ENCODE data around the gene OBP2A. TPM values are rescaled to one million over a fixed set of nuclear protein-coding genes. Genes with fewer than 3 reads are reported as not detected.

Gene OBP2A
- total and polyA plus RNA-seq, 2 donors (not counting 1 experiment from before 2014, with no cell fraction given) = not detected

- H3K4me2 ChIP-seq (replicated peaks; ENCODE audit: low read depth, low read length, poor library complexity, severe bottlenecking) = no peak overlapping the region
- Mint-ChIP-seq H3K4me1 (peaks cover 6% of the 10 kb centered on the region), H3K27ac (no peak overlapping the region), H3K27me3 (no peaks in the 10 kb centered on the region), H3K9me3 (ENCODE audit: insufficient read depth) (peaks cover 9% of the 10 kb centered on the region), H3K4me3 (no peak overlapping the region)
- DNase-seq = no peak
- no peaks in the 10 kb centered on the region for H3K27me3 ChIP-seq (replicated peaks in 1 of 4; ENCODE audit: control extremely low read depth in 1 of 4, control insufficient read depth in 3 of 4, insufficient read depth in 4 of 4, low read length in 3 of 4)
- WGBS (ENCODE audit: insufficient coverage) = 92% methylated on average over 9 of the region's 9 CpGs
- H4K20me1 ChIP-seq (ENCODE audit: control insufficient read depth, insufficient read depth, low read length, poor library complexity, severe bottlenecking) = peaks cover 17% of the 10 kb centered on the region
- CTCF ChIA-PET = no interaction called here
- POLR2A ChIA-PET = no interaction called here
- H2AFZ ChIP-seq (ENCODE audit: insufficient read depth, low read depth, low read length, poor library complexity, severe bottlenecking) = no peak overlapping the region
- H3K9me3 ChIP-seq (ENCODE audit: control extremely low read depth in 1 of 3, control insufficient read depth in 2 of 3, insufficient read depth in 1 of 3, low read length in 2 of 3) = peaks cover 0 to 13% (median 8%) of the 10 kb centered on the region in 3 donors
- no peak overlapping the region for H3K27ac ChIP-seq (ENCODE audit: low read length in 2 of 2)
- H3K4me1 ChIP-seq (ENCODE audit: control insufficient read depth in 2 of 2, insufficient read depth in 2 of 2, low read length in 2 of 2) = no peaks in the 10 kb centered on the region
- intact Hi-C loops (cut with micrococcal nuclease) = no loop called here
- peaks cover 4% of the 10 kb centered on the region for H3K79me2 ChIP-seq (ENCODE audit: control insufficient read depth, insufficient read depth, low read length)
- TF ChIP-seq EZH2 (IDR thresholded peaks at IDR 0.05; ENCODE audit: borderline replicate concordance, insufficient read depth, low read depth, low read length, poor library complexity, severe bottlenecking) (no peak), CTCF (IDR thresholded peaks at IDR 0.05) (no peak)
- ATAC-seq (ENCODE audit: low read depth) = no peak
- H3K36me3 ChIP-seq (replicated peaks in 1 of 2; ENCODE audit: control extremely low read depth in 1 of 2, control insufficient read depth in 1 of 2, extremely low read depth in 1 of 2, insufficient read depth in 2 of 2, low read length in 1 of 2) = peaks cover 0 to 17% of the 10 kb centered on the region in 2 experiments
- no peak overlapping the region for H3K4me3 ChIP-seq (ENCODE audit: control extremely low read depth in 1 of 5, extremely low read depth in 1 of 5, insufficient read depth in 1 of 5, low read depth in 2 of 5, low read length in 4 of 5)
- no peak overlapping the region for H3K9ac ChIP-seq (ENCODE audit: low read length)
These were observed 37.6 kb upstream of the OBP2A start for GRCh38 chr9:135508211-135508820.

GRCh38 chr9:135509458-135509857 is 36.5 kb upstream of the OBP2A start:
- intact Hi-C loops (cut with micrococcal nuclease) = no loop called here

More at GRCh38 chr9:135509458-135509857, 36.5 kb upstream of the OBP2A start:
- Histone ChIP-seq H3K79me2 (ENCODE audit: control insufficient read depth, insufficient read depth, low read length) (peaks cover 4% of the 10 kb centered on the region), H2AFZ (ENCODE audit: insufficient read depth, low read depth, low read length, poor library complexity, severe bottlenecking) (no peak overlapping the region), H3K9ac (ENCODE audit: low read length) (no peak overlapping the region), H3K4me1 (ENCODE audit: control insufficient read depth in 2 of 2, insufficient read depth in 2 of 2, low read length in 2 of 2) (no peaks in the 10 kb centered on the region), H3K36me3 (replicated peaks in 1 of 2; ENCODE audit: control extremely low read depth in 1 of 2, control insufficient read depth in 1 of 2, extremely low read depth in 1 of 2, insufficient read depth in 2 of 2, low read length in 1 of 2) (peaks cover 0 to 6% of the 10 kb centered on the region in 2 experiments), H3K27ac (ENCODE audit: low read length in 2 of 2) (no peak overlapping the region), H3K9me3 (ENCODE audit: control extremely low read depth in 1 of 3, control insufficient read depth in 2 of 3, insufficient read depth in 1 of 3, low read length in 2 of 3) (peaks cover 0 to 13% (median 8%) of the 10 kb centered on the region in 3 donors), H3K27me3 (replicated peaks in 1 of 4; ENCODE audit: control extremely low read depth in 1 of 4, control insufficient read depth in 3 of 4, insufficient read depth in 4 of 4, low read length in 3 of 4) (no peaks in the 10 kb centered on the region), H3K4me3 (ENCODE audit: control extremely low read depth in 1 of 5, extremely low read depth in 1 of 5, insufficient read depth in 1 of 5, low read depth in 2 of 5, low read length in 4 of 5) (no peak overlapping the region), H4K20me1 (ENCODE audit: control insufficient read depth, insufficient read depth, low read length, poor library complexity, severe bottlenecking) (peaks cover 14% of the 10 kb centered on the region), H3K4me2 (replicated peaks; ENCODE audit: low read depth, low read length, poor library complexity, severe bottlenecking) (no peak overlapping the region)
- ChIA-PET CTCF (no interaction called here), POLR2A (no interaction called here)
- Mint-ChIP-seq H3K9me3 (ENCODE audit: insufficient read depth) (peaks cover 9% of the 10 kb centered on the region), H3K27ac (no peak overlapping the region), H3K4me1 (peaks cover 3% of the 10 kb centered on the region), H3K27me3 (no peaks in the 10 kb centered on the region), H3K4me3 (no peak overlapping the region)
- no CpG with 5 or more reads among the region's 2 CpGs for WGBS (ENCODE audit: insufficient coverage)
- TF ChIP-seq EZH2 (IDR thresholded peaks at IDR 0.05; ENCODE audit: borderline replicate concordance, insufficient read depth, low read depth, low read length, poor library complexity, severe bottlenecking) (no peak), CTCF (IDR thresholded peaks at IDR 0.05) (no peak)
- ATAC-seq (ENCODE audit: low read depth) = no peak
- no peak for DNase-seq
